HEK293 (cell line): ENCODE measurements around the gene AMPD1.

Source experiments
- EGR2 ChIP-seq: fragments of 450-650 bp; formaldehyde crosslinking; IDR thresholded peaks from 2 replicates; pipeline ENCODE4 v1.5.1; 2016; ENCODE audit warnings: low read depth, missing biosample characterization, missing genetic modification characterization
- SCRT2 ChIP-seq: fragments of 450-650 bp; formaldehyde crosslinking; IDR thresholded peaks from 2 replicates; pipeline ENCODE4 v1.5.1; 2016; ENCODE audit warnings: missing biosample characterization, missing genetic modification characterization
- ZBTB7A ChIP-seq: fragments of 450-650 bp; formaldehyde crosslinking; IDR thresholded peaks from 2 replicates; pipeline ENCODE4 v1.5.1; 2016; ENCODE audit warnings: low read depth, missing biosample characterization, missing genetic modification characterization
- ZNF202 ChIP-seq: fragments of 450-650 bp; formaldehyde crosslinking; IDR thresholded peaks from 2 replicates; pipeline ENCODE4 v1.5.1; 2016; ENCODE audit warnings: missing biosample characterization, missing genetic modification characterization, borderline replicate concordance
- ZNF335 ChIP-seq: fragments of 450-650 bp; formaldehyde crosslinking; conservative IDR thresholded peaks from 2 replicates; pipeline ENCODE4 v1.5.1; 2016; ENCODE audit warnings: missing biosample characterization, missing genetic modification characterization
- ZNF433 ChIP-seq: fragments of 450-650 bp; formaldehyde crosslinking; IDR thresholded peaks from 2 replicates; pipeline ENCODE4 v1.5.1; 2016; ENCODE audit warnings: missing biosample characterization, missing genetic modification characterization, low read depth
- ZNF747 ChIP-seq: fragments of 450-650 bp; formaldehyde crosslinking; IDR thresholded peaks from 2 replicates; pipeline ENCODE4 v1.5.1; 2016; ENCODE audit warnings: missing biosample characterization, missing genetic modification characterization
- TF ChIP-seq, protein P1 (sequence below): fragments of 450-650 bp; formaldehyde crosslinking; IDR thresholded peaks from 2 replicates; pipeline ENCODE4 v1.5.1; 2016; ENCODE audit warnings: missing biosample characterization, missing genetic modification characterization
- TF ChIP-seq, protein P2 (sequence below): sonication (generic); formaldehyde crosslinking; IDR thresholded peaks from 2 replicates; pipeline ENCODE4 v1.8.1; 2022; ENCODE audit warnings: mild to moderate bottlenecking, moderate library complexity, missing genetic modification reagents
- TF ChIP-seq, protein P3 (sequence below): fragments of 450-650 bp; formaldehyde crosslinking; IDR thresholded peaks from 2 replicates; pipeline ENCODE4; 2016; ENCODE audit warnings: missing biosample characterization, missing genetic modification characterization
- TF ChIP-seq, protein P4 (sequence below): fragments of 450-650 bp; formaldehyde crosslinking; IDR thresholded peaks from 2 replicates; pipeline ENCODE4 v1.5.1; 2016; ENCODE audit warnings: missing biosample characterization, missing genetic modification characterization

DNA sequence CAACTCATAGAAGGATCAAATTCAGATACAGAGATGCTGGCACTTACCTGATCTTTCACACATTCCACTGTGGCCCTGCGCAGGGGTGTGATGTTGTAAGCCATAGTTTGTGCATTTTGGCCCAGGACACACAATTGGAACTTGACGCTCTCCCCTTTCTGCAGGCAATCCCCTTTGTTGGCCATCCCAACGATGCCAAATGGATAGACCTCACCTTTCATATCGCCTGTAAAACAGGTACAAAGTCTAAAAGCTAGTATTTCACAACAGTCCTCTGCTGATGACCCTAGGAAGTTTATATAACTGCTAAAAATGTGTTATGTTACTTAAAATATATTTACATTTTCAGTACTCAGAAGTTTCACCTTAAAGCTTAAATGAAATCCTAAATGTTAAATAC is 25.1 kb upstream of the AMPD1 start:
- no peak for TF ChIP-seq ZNF747 (tag by site-specific recombination)
- TF ChIP-seq, protein P1, sequence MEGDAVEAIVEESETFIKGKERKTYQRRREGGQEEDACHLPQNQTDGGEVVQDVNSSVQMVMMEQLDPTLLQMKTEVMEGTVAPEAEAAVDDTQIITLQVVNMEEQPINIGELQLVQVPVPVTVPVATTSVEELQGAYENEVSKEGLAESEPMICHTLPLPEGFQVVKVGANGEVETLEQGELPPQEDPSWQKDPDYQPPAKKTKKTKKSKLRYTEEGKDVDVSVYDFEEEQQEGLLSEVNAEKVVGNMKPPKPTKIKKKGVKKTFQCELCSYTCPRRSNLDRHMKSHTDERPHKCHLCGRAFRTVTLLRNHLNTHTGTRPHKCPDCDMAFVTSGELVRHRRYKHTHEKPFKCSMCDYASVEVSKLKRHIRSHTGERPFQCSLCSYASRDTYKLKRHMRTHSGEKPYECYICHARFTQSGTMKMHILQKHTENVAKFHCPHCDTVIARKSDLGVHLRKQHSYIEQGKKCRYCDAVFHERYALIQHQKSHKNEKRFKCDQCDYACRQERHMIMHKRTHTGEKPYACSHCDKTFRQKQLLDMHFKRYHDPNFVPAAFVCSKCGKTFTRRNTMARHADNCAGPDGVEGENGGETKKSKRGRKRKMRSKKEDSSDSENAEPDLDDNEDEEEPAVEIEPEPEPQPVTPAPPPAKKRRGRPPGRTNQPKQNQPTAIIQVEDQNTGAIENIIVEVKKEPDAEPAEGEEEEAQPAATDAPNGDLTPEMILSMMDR = no peak
- TF ChIP-seq, protein P2, sequence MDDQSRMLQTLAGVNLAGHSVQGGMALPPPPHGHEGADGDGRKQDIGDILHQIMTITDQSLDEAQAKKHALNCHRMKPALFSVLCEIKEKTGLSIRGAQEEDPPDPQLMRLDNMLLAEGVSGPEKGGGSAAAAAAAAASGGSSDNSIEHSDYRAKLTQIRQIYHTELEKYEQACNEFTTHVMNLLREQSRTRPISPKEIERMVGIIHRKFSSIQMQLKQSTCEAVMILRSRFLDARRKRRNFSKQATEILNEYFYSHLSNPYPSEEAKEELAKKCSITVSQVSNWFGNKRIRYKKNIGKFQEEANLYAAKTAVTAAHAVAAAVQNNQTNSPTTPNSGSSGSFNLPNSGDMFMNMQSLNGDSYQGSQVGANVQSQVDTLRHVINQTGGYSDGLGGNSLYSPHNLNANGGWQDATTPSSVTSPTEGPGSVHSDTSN (CRISPR knock-in tag) = no peak
- TF ChIP-seq, protein P3, sequence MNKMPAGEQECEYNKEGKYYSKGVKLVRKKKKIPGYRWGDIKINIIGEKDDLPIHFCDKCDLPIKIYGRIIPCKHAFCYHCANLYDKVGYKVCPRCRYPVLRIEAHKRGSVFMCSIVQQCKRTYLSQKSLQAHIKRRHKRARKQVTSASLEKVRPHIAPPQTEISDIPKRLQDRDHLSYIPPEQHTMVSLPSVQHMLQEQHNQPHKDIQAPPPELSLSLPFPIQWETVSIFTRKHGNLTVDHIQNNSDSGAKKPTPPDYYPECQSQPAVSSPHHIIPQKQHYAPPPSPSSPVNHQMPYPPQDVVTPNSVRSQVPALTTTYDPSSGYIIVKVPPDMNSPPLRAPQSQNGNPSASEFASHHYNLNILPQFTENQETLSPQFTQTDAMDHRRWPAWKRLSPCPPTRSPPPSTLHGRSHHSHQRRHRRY (tag by site-specific recombination) = no peak
- no peak for TF ChIP-seq ZNF202 (tag by site-specific recombination)
- TF ChIP-seq EGR2 = no peak
- TF ChIP-seq ZBTB7A (tag by site-specific recombination) = no peak
- TF ChIP-seq, protein P4, sequence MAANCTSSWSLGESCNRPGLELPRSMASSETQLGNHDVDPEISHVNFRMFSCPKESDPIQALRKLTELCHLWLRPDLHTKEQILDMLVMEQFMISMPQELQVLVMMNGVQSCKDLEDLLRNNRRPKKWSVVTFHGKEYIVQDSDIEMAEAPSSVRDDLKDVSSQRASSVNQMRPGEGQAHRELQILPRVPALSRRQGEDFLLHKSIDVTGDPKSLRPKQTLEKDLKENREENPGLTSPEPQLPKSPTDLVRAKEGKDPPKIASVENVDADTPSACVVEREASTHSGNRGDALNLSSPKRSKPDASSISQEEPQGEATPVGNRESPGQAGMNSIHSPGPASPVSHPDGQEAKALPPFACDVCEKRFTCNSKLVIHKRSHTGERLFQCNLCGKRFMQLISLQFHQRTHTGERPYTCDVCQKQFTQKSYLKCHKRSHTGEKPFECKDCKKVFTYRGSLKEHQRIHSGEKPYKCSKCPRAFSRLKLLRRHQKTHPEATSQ = no peak
- TF ChIP-seq SCRT2 = no peak
- TF ChIP-seq ZNF335 (tag by site-specific recombination) = no peak
- TF ChIP-seq ZNF433 = no peak
